Measurements from ENCODE around the gene AMDHD1. TPM values are rescaled to one million over a fixed set of nuclear protein-coding genes. Genes with fewer than 3 reads are reported as not detected.

Gene AMDHD1
- polyA plus RNA-seq, 3 donors = 0.43 to 1.9 (median 1.0) TPM

DNA sequence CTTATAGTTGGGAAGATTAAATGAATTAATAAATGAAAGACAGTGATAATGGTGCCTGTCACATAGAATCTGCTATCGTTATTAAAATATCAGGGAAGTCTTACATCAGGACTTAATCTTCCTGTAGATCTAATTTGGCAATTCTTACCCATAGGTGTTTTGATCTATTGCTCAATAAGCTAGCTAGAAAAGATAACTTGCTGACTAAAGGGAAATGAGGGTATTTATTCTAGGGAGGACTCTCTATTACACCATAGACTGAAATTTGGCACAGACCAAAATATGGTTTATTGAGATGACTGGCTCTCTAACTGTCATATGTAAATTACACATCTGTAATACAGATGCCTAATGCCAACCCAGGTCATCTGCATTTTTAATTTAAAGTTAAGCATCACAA is 41.6 kb downstream of the AMDHD1 start:
- no peaks in the 10 kb centered on the region for H3K9me3 Mint-ChIP-seq
- no peaks in the 10 kb centered on the region for H3K79me2 ChIP-seq (ENCODE audit: insufficient read depth, low read length)
- no peak overlapping the region for H3K27ac Mint-ChIP-seq
- H3K9me3 ChIP-seq (replicated peaks in 1 of 2; ENCODE audit: control insufficient read depth in 1 of 2, insufficient read depth in 1 of 2, low read length in 2 of 2) = no peaks in the 10 kb centered on the region
- H3K36me3 ChIP-seq (replicated peaks in 1 of 2; ENCODE audit: control insufficient read depth in 1 of 2, insufficient read depth in 2 of 2, low read length in 2 of 2) = peaks cover 79 to 100% of the 10 kb centered on the region in 2 donors
- no peaks in the 10 kb centered on the region for H3K27me3 ChIP-seq (ENCODE audit: control insufficient read depth in 2 of 2, insufficient read depth in 2 of 2, low read length in 2 of 2)
- H3K4me2 ChIP-seq (replicated peaks; ENCODE audit: extremely low read depth, low read length, poor library complexity, severe bottlenecking) = no peak overlapping the region
- no peak overlapping the region for H3K9ac ChIP-seq (ENCODE audit: insufficient read depth, low read length, poor library complexity, severe bottlenecking)
- no peak for TF ChIP-seq CTCF (IDR thresholded peaks at IDR 0.05)
- no peaks in the 10 kb centered on the region for H3K27me3 Mint-ChIP-seq (ENCODE audit: low read depth in 3 of 3)
- H3K4me3 Mint-ChIP-seq = no peak overlapping the region
- no CpG with 5 or more reads among the region's 1 CpG for WGBS (ENCODE audit: insufficient coverage)
- no peak for DNase-seq
- H3K27ac ChIP-seq (ENCODE audit: low read depth in 1 of 2, low read length in 2 of 2) = no peak overlapping the region
- intact Hi-C loops (cut with micrococcal nuclease) = no loop called here
- no peaks in the 10 kb centered on the region for H4K20me1 ChIP-seq (ENCODE audit: insufficient read depth, low read length)
- H3K4me3 ChIP-seq (replicated peaks in 1 of 3; ENCODE audit: low read depth in 2 of 3, low read length in 3 of 3) = no peak overlapping the region
- H3K4me1 ChIP-seq (ENCODE audit: control insufficient read depth in 1 of 2, insufficient read depth in 2 of 2, low read length in 2 of 2) = no peaks in the 10 kb centered on the region
- peaks cover 4% of the 10 kb centered on the region for H3K4me1 Mint-ChIP-seq
- H2AFZ ChIP-seq (ENCODE audit: insufficient read depth, low read depth, low read length, poor library complexity, severe bottlenecking) = no peak overlapping the region
- peaks cover 71 to 96% of the 10 kb centered on the region in 2 donors for H3K36me3 Mint-ChIP-seq

GRCh38 chr12:95986635-95987570 is 43.8 kb downstream of the AMDHD1 start:
- no peaks in the 10 kb centered on the region for H3K4me1 ChIP-seq (ENCODE audit: control insufficient read depth in 1 of 2, insufficient read depth in 2 of 2, low read length in 2 of 2)
- intact Hi-C loops (cut with micrococcal nuclease) = no loop called here
- no peak overlapping the region for H3K27ac ChIP-seq (ENCODE audit: low read depth in 1 of 2, low read length in 2 of 2)
- no peak for DNase-seq
- Mint-ChIP-seq H3K4me1 (peaks cover 7% of the 10 kb centered on the region), H3K4me3 (no peak overlapping the region), H3K27ac (peak overlapping the region in 3 of 7 donors; percentile 3 to 42 (median 5)), H3K36me3 (peaks cover 68 to 90% of the 10 kb centered on the region in 2 donors), H3K9me3 (no peaks in the 10 kb centered on the region), H3K27me3 (ENCODE audit: low read depth in 3 of 3) (no peaks in the 10 kb centered on the region)
- H3K4me3 ChIP-seq (replicated peaks in 1 of 3; ENCODE audit: low read depth in 2 of 3, low read length in 3 of 3) = no peak overlapping the region
- H2AFZ ChIP-seq (ENCODE audit: insufficient read depth, low read depth, low read length, poor library complexity, severe bottlenecking) = no peak overlapping the region
- WGBS (ENCODE audit: insufficient coverage) = 100% methylated on average over 5 of the region's 14 CpGs
- no peaks in the 10 kb centered on the region for H3K9me3 ChIP-seq (replicated peaks in 1 of 2; ENCODE audit: control insufficient read depth in 1 of 2, insufficient read depth in 1 of 2, low read length in 2 of 2)
- no peaks in the 10 kb centered on the region for H3K27me3 ChIP-seq (ENCODE audit: control insufficient read depth in 2 of 2, insufficient read depth in 2 of 2, low read length in 2 of 2)
- no peak overlapping the region for H3K9ac ChIP-seq (ENCODE audit: insufficient read depth, low read length, poor library complexity, severe bottlenecking)
- TF ChIP-seq CTCF (IDR thresholded peaks at IDR 0.05) = no peak
- no peaks in the 10 kb centered on the region for H4K20me1 ChIP-seq (ENCODE audit: insufficient read depth, low read length)
- peaks cover 75 to 99% of the 10 kb centered on the region in 2 donors for H3K36me3 ChIP-seq (replicated peaks in 1 of 2; ENCODE audit: control insufficient read depth in 1 of 2, insufficient read depth in 2 of 2, low read length in 2 of 2)
- no peak overlapping the region for H3K4me2 ChIP-seq (replicated peaks; ENCODE audit: extremely low read depth, low read length, poor library complexity, severe bottlenecking)
- no peaks in the 10 kb centered on the region for H3K79me2 ChIP-seq (ENCODE audit: insufficient read depth, low read length)
